ENCODE results near the gene DKC1.
A peak's percentile ranks its signal among the peaks of the same experiment; 100 is the strongest.

DKC1 gene

GRCh38 chrX:154738011-154738738 lies 24.5 kb upstream of the DKC1 start:
- DNase-seq: no peak

DNA sequence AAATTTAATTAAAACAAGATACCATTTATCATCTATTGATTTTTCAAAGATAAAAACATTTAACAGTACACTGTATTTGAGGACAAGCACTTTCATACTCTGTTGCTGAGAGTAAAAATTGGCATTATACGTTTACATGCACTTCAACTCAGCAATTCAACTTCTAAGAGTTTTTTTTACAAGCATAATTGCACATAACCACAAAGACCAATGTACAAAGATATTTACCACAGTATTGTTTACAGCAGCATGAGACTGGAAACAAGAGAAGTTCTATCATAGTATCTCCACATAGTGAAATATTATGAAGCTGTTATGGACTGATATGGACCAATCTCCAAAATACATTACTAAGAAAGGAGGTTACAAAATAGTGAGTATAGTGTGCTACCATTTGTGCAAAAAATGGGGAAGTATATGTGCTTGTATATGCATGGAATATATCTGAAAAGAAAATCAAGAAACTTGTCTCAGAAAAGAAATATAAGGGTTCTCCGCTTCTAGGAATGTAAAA lies 22.7 kb upstream of the DKC1 start:
- DNase-seq: no peak

- no peak for DNase-seq
Observed at GRCh38 chrX:154742613-154743012, 20.1 kb upstream of the DKC1 start.

DNA sequence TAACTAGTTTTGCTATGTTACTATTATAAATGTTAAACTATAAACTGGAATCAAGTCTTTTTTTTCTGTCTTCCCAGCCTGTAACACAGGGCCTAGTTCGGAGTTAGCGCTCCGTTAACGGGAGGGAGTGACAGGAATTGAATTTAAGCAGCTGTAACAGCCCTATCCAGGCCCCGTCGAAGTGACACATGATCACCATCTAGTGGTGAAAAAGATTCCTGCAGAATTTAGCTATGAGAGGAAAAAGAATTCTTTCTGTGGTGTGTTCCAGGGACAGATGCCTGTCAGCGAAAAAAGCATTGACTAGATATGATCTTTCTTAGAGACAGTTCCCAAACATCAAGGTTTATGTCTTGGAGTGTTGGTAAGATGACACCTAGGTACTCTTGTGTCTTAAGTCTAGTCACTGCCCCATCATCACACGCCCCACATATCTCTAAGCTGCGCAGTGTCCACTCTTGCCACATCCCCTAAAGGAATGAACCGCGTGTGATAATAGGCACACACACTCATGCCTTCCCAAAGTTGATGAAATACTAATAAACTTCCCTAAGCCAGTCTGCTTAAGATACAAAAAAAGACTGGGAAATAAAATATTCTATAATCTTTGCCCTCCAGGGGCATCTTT lies 13.8 kb upstream of the DKC1 start:
- peak in 1 of 2 experiments; percentile 51 for DNase-seq

GRCh38 chrX:154749856-154750255 lies 12.8 kb upstream of the DKC1 start:
- DNase-seq: no peak

DNA sequence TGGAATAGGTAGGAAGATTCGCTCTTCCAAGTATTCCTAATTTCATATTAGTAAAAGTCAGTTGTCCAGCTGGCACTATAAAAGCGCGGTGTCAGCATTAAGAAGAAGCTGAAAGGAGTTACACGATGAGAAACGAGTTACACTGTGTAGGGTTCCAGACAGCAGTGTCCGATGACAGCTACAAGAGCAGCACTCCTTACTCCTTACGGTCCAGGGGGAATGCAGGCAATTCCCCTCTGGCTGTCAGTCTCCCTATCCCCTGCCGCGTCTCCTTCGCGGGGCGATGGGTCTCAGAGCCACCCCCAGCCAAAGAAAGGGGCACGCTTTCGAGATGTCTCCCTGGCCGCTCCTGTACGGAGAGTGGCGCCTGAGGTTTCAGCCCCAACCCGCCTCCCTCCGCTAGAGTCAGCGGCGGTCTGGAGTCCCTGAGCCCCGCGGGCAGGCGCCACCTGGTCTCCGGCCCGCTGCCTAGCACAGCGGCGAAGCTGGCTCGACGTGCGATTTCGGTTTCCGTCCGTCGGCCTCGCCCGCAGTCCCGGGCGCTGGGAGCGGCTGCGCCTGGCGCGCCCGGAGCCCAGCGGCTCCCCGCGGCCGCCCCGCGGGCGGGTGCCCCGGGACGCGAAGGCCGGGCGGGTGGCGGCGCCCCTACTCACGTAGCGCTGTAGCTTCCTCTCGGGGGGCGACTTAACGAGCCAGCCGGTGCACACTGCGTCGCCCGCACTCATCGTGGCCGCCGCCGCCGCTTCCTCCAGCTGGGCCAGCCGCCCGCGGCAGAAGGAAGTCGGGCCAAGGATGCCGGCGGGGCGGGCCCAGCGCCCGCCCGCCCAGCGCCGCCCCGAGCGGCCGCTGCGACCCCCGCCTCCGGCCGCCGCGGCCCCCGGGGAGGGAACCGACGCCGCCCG lies 12.1 kb upstream of the DKC1 start, which contains the start of gene GAB3:
Gene GAB3, minus strand, starts transcription at position 777 of the 902 bp plus-strand sequence. Its CDS starts 52 bp downstream, at position 725.
- DNase-seq: peak; percentile 7 to 16

DNA sequence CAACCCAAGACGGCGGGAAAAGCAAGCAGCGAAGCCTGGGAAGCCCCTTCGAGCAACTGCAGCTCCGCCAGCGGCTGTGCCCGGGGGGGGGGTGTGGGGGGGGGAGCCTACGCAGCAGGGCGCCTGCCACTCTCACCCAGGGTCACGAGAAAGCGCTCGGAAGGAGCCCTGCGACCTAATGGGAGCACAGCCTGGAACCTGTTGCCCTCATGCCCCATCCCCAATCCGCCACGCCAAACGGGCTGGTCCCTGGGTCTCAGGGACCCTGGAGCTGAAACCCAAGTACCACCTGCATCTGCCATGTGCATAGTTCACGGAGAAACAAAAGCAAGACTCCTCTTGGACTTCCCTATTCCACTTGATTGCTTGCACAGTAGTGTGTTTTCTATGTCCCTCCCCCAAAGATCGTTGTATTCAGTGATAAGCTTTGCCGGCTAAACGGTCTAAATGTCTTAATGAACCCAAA lies 11.4 kb upstream of the DKC1 start:
- DNase-seq: no peak

DNA sequence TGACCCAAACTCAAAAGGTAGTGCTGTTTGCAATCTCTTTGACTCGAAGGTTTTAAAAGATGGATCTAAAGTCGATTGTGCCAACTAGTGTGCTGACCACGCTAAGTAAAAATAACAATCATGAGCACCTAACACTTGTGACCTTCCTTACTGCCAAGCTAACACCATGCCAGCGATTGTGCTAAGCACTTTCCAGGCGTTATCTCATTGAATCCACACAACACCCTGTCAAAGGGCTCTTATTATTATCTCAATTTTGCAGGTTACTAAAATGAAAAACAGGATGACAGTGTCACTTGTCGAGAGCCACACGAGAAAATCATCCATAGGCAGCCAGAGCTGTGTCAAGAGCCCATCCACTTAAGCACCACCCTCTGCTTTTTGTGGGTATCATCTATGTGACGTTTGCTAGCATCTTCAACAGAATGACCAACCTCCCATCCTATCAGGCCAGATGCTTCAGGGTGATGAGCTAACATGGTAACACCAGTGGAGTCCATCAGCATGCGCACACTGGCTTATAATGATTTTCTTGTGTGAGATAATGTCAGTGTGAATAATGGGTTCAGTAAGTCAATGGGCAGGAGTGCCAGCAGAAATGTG lies 10.9 kb upstream of the DKC1 start:
- DNase-seq: no peak

DNA sequence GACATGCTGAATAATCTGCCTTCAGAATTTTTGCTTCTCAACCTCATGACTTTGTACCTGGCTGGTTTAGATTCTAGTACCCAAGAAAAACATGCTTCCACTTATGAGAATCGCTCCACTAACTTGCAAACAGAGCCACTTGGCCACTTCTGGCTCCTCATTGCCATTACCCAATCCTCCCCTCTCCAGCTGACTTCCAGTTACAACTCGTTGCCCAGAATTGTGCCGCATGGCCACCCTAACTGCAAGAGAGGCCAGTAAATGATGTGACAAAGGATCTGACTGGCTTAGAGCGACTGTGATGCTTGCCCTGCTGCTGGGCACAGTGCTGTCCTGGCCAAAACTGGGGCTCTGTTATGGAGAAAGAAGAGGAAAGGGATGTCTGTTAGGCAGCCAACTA lies 4.0 kb upstream of the DKC1 start:
- DNase-seq: no peak

DNA sequence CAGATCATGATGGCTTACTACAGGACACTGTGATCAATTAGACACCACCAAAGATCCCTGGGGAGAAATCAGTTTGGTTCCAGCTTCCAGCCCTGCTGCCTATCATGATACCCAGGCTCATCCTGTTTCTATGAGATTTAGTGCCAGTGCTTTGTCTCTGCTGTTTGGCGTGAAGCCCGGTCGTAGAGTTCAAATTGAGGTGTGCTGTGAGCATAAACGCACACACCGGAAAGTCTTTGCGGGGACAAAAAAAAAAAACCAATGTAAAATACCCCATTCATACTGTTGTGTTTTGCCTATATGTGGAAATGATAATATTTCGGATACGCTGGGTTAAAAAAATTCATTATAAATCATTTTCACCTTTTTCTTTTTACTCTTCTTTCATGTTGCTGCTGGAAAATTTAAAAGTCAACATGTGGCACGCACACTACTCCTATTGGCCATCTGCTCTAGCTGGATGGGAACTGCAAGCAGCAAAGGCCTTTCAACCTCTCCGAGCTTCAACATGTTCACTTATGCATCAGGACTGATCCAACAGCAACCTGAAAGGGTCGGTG lies 607 bp upstream of the DKC1 start:
- no peak for DNase-seq

- no peak for DNase-seq
Observed at GRCh38 chrX:154774622-154775021, 12.0 kb downstream of the DKC1 start.

- no peak for DNase-seq
Observed at GRCh38 chrX:154775419-154776349, 13.0 kb downstream of the DKC1 start.

GRCh38 chrX:154776753-154777152 lies 14.1 kb downstream of the DKC1 start:
- DNase-seq: no peak

- no peak for DNase-seq
Observed at GRCh38 chrX:154779261-154779660, 16.6 kb downstream of the DKC1 start.

DNA sequence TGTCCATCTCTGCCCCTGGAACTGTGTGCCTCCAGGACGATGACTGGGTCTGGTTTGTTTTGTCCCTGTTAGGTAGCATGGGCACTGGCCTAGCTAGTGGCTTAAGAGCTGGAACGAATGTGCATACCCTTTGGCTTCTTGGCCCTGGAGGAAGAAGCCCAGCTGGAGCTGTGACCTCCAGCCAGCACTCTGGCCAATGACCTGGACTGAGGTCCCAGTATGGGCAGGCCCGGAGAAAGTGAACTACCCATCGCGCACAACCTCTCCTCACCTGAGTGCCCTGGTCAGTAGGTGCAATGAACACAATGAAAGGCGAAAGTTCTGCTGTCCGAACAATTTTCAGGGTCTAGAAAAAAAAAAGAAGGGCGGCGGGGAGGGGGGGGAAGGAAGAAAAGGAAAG lies 18.3 kb downstream of the DKC1 start:
- no peak for DNase-seq

GRCh38 chrX:154784149-154784995 lies 21.7 kb downstream of the DKC1 start:
- no peak for DNase-seq

GRCh38 chrX:154785716-154786115 lies 23.1 kb downstream of the DKC1 start:
- no peak for DNase-seq

DNA sequence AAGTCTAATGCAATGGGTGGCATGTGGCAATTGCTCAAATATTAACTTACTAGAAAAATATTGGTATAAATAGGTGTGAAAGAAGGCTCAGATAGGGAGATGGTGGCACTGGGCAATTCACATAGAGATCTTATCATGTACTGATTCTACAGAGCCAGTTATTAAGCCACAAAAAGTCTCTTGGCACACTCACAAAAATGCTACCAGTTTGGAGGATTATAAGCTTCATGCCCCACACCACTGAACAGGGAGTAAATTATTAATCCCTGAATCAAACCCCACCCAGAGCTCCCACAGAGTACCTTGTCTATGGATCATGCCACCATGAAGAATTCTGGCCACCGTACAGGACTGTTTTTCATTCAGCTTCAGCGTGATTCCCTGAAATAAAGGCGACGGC lies 28.8 kb downstream of the DKC1 start:
- DNase-seq: no peak

DNA sequence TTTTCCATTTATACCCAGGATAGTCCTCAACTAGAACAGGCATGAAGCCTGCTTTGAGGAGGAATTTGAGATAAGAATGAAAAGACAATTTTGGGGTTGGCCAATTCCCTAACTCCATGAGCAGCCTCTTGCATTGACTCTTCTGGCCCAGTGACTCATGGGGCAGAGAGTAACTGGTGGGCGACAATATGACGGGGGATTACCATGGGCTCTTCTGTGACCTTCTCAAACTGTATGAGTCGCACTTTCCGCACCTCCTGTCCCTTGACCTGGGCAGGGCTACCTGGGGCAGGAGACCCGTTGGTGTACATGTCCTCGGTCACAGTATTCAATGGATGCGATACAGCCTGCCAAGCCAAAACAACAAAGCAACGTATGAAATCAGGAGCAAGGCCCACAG lies 29.3 kb downstream of the DKC1 start:
- DNase-seq: no peak

DNA sequence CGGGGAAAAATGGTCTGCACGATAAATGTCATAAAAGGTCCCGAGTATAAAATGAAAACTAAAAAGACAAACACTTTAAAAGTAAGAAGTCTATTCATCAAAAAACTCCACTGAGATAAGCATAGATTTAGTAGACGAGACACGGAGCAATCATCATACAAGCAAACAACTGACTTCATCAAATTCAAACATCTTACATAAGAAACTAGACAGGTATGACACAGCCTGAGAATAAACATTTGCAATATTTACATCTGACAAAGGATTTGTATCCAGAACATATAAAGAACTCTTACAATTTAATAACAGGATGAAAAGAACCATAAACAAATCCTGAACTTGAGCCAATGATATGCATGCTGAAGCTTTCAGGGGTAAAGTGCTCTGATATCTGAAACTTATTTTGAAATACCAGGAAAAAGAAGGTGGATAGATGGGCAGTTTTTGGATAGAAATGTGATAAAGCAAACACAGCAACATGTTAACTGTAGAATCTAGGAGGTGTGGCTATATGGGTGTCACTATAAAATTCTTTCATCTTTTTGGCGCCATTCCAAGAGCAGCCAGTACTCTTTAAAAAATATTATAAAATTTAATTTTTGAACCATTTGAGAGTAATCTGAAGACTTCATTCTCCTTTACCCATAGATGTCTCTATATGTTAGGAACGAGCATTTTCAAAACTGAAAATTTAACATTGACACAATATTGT lies 30.6 kb downstream of the DKC1 start:
- DNase-seq: no peak

All from NCI-H1930 (cell line).